H1 (cell line): ENCODE results near the gene CXCL9. TPM values are rescaled to one million over a fixed set of nuclear protein-coding genes. Genes with fewer than 3 reads are reported as not detected.

Experiments
- CTCF ChIA-PET: fragments of 300-600 bp; sonication (Branson Sonifier 250); formaldehyde crosslinking; loops from one replicate; lab custom pipeline; 2021; ENCODE audit not compliant: partially characterized antibody; lab: Charles Lee
- POLR2A ChIA-PET: fragments of 300-600 bp; sonication (Branson Sonifier 250); formaldehyde crosslinking; loops from one replicate; lab custom pipeline; 2021; ENCODE audit warnings: inconsistent platforms; ENCODE audit not compliant: partially characterized antibody; lab: Charles Lee
- DNase-seq, 2 experiments: peaks; one replicate each; pipeline versions ENCODE4 v3.0.0 to v3.0.0-alpha.2; 2010 to 2022; ENCODE audit warnings: low spot score in 2 of 2, low read depth in 1 of 2, mixed read lengths in 1 of 2
- FAIRE-seq: peaks from 2 replicates; lab custom pipeline; 2011; peaks lifted over from hg19 to GRCh38; lab: Jason Lieb, UNC
- H2AFZ ChIP-seq: 2 replicates; pipeline ENCODE4 v1.8.1; 2012; ENCODE audit warnings: low read length, inconsistent platforms
- H2AK5ac ChIP-seq: 2 replicates; pipeline ENCODE4 v1.6.1; 2013; ENCODE audit warnings: low read depth, low read length
- H2BK120ac ChIP-seq: replicated peaks from 2 replicates; pipeline ENCODE3; 2013; ENCODE audit warnings: low read depth, low read length, inconsistent platforms
- H2BK12ac ChIP-seq: 2 replicates; pipeline ENCODE4 v1.6.1; 2013; ENCODE audit warnings: low read depth, low read length
- H2BK15ac ChIP-seq: 2 replicates; pipeline ENCODE4 v1.6.1; 2013; ENCODE audit warnings: low read length
- H2BK20ac ChIP-seq: 2 replicates; pipeline ENCODE4 v1.6.1; 2013; ENCODE audit warnings: low read length
- H2BK5ac ChIP-seq: 2 replicates; pipeline ENCODE4 v1.6.1; 2013; ENCODE audit warnings: low read depth, low read length
- H3K14ac ChIP-seq: 2 replicates; pipeline ENCODE4 v1.6.1; 2013; ENCODE audit warnings: inconsistent platforms; ENCODE audit not compliant: insufficient read length
- H3K18ac ChIP-seq: 2 replicates; pipeline ENCODE4 v1.6.1; 2013; ENCODE audit warnings: low read length; ENCODE audit errors: extremely low read depth
- H3K23ac ChIP-seq: 2 replicates; pipeline ENCODE4 v1.6.1; 2013; ENCODE audit warnings: inconsistent platforms; ENCODE audit not compliant: insufficient read length
- H3K23me2 ChIP-seq: 2 replicates; pipeline ENCODE4 v1.6.1; 2013; ENCODE audit warnings: low read depth, low read length
- H3K27ac ChIP-seq: 2 replicates; pipeline ENCODE4 v1.6.1; 2011; ENCODE audit warnings: low read depth, low read length, inconsistent platforms
- H3K27me3 ChIP-seq, 4 experiments: replicated peaks in 1 of 4; 1 replicate in 1 of 4; 2 replicates in 3 of 4; pipeline versions ENCODE4 v1.6.1 to v1.8.1; 2011 to 2013; ENCODE audit warnings: low read length in 3 of 4, mild to moderate bottlenecking in 3 of 4, inconsistent platforms in 2 of 4, mixed read lengths in 2 of 4, moderate library complexity in 1 of 4; ENCODE audit not compliant: control insufficient read depth in 3 of 4, insufficient read depth in 3 of 4; ENCODE audit errors: extremely low read depth in 1 of 4
- H3K36me3 ChIP-seq, 4 experiments: 2 replicates each; pipeline versions ENCODE4 v1.6.1 to v1.8.1; 2011 to 2013; ENCODE audit warnings: mild to moderate bottlenecking in 4 of 4, low read length in 3 of 4, moderate library complexity in 2 of 4, control low read depth in 1 of 4, inconsistent platforms in 1 of 4; ENCODE audit not compliant: insufficient read depth in 4 of 4, control insufficient read depth in 2 of 4
- H3K4ac ChIP-seq: replicated peaks from 2 replicates; pipeline ENCODE3; 2013; ENCODE audit warnings: low read length, low read depth, mixed read lengths, inconsistent platforms; ENCODE audit not compliant: insufficient read length
- H3K4me1 ChIP-seq, 4 experiments: replicated peaks in 1 of 4; 1 replicate in 1 of 4; 2 replicates in 3 of 4; pipeline versions ENCODE4 v1.6.1 to v1.8.1; 2011 to 2013; ENCODE audit warnings: low read length in 3 of 4, inconsistent platforms in 2 of 4, mixed read lengths in 1 of 4; ENCODE audit not compliant: insufficient read depth in 4 of 4, control insufficient read depth in 3 of 4
- H3K4me2 ChIP-seq, 2 experiments: 2 replicates each; pipeline versions ENCODE4 v1.6.1 to v1.8.1; 2011 to 2013; ENCODE audit warnings: low read depth in 2 of 2, low read length in 2 of 2, control low read depth in 1 of 2, inconsistent platforms in 1 of 2, mild to moderate bottlenecking in 1 of 2; ENCODE audit not compliant: insufficient read depth in 1 of 2
- H3K4me3 ChIP-seq, 4 experiments: fragments of 200-600, 300-600 bp in 1 of 4; sonication (generic), shearing (Covaris generic), sonication (Bioruptor Twin) in 1 of 4; 2 replicates each; pipeline versions ENCODE4 v1.5.1 to v1.8.1; 2011 to 2016; ENCODE audit warnings: low read length in 4 of 4, low read depth in 3 of 4, control low read depth in 2 of 4, inconsistent platforms in 2 of 4, mild to moderate bottlenecking in 2 of 4, mixed read lengths in 1 of 4, moderate library complexity in 1 of 4; ENCODE audit not compliant: insufficient read depth in 2 of 4; ENCODE audit errors: extremely low read depth in 1 of 4
- H3K56ac ChIP-seq: replicated peaks from 2 replicates; pipeline ENCODE3; 2013; ENCODE audit warnings: low read depth, mild to moderate bottlenecking, mixed read lengths, low read length, inconsistent platforms; ENCODE audit not compliant: insufficient read length
- H3K79me1 ChIP-seq: 2 replicates; pipeline ENCODE4 v1.6.1; 2013; ENCODE audit warnings: low read depth, low read length, control low read depth
- H3K79me2 ChIP-seq, 2 experiments: 2 replicates each; pipeline versions ENCODE4 v1.6.1 to v1.8.1; 2012 to 2013; ENCODE audit warnings: low read length in 2 of 2, mild to moderate bottlenecking in 2 of 2, inconsistent platforms in 1 of 2; ENCODE audit not compliant: insufficient read depth in 2 of 2, control insufficient read depth in 1 of 2
- H3K9ac ChIP-seq, 4 experiments: replicated peaks in 1 of 4; 1 replicate in 1 of 4; 2 replicates in 3 of 4; pipeline versions ENCODE4 v1.6.1 to v1.8.1; 2011 to 2013; ENCODE audit warnings: low read depth in 3 of 4, low read length in 3 of 4, control low read depth in 2 of 4, mild to moderate bottlenecking in 2 of 4, moderate library complexity in 2 of 4, inconsistent platforms in 1 of 4; ENCODE audit errors: extremely low read depth in 1 of 4
- H3K9me3 ChIP-seq, 2 experiments: 2 replicates each; pipeline versions ENCODE4 v1.6.1 to v1.8.1; 2012 to 2013; ENCODE audit warnings: mild to moderate bottlenecking in 2 of 2, moderate library complexity in 2 of 2, control low read depth in 1 of 2, inconsistent platforms in 1 of 2, low read depth in 1 of 2, low read length in 1 of 2, mixed read lengths in 1 of 2; ENCODE audit not compliant: insufficient read depth in 2 of 2
- H4K20me1 ChIP-seq, 2 experiments: replicated peaks in 1 of 2; 2 replicates each; pipeline versions ENCODE3 to v1.8.1; 2011 to 2013; ENCODE audit warnings: inconsistent platforms in 2 of 2, low read length in 2 of 2, mild to moderate bottlenecking in 1 of 2; ENCODE audit not compliant: insufficient read depth in 2 of 2, control insufficient read depth in 1 of 2
- H4K5ac ChIP-seq: 2 replicates; pipeline ENCODE4 v1.6.1; 2013; ENCODE audit warnings: low read length, low read depth, mixed read lengths, inconsistent platforms; ENCODE audit not compliant: insufficient read length
- H4K8ac ChIP-seq: 2 replicates; pipeline ENCODE4 v1.8.0; 2013; ENCODE audit warnings: mild to moderate bottlenecking, moderate library complexity, low read length, inconsistent platforms; ENCODE audit not compliant: insufficient read depth; ENCODE audit errors: extremely low read depth
- H4K91ac ChIP-seq: replicated peaks from 2 replicates; pipeline ENCODE3; 2013; ENCODE audit warnings: low read length, mixed read lengths, inconsistent platforms; ENCODE audit not compliant: insufficient read length
- BCL11A ChIP-seq, 2 experiments: IDR thresholded peaks; one replicate each; pipeline ENCODE4 v1.6.1; 2011; ENCODE audit warnings: low read depth in 2 of 2, low read length in 2 of 2, mild to moderate bottlenecking in 2 of 2
- POLR2AphosphoS5 ChIP-seq: IDR thresholded peaks from 2 replicates; pipeline ENCODE4 v1.6.1; 2011; ENCODE audit warnings: low read depth, low read length
- RNF2 ChIP-seq: fragments of 200-900, 300-1000 bp; sonication (generic); IDR thresholded peaks from 2 replicates; pipeline ENCODE4 v1.7.1; 2016; ENCODE audit warnings: borderline replicate concordance, low read depth, mild to moderate bottlenecking, antibody characterized with exemption, low read length; ENCODE audit not compliant: poor library complexity, severe bottlenecking; ENCODE audit errors: missing control alignments
- SIN3A ChIP-seq, 2 experiments: IDR thresholded peaks in 1 of 2; conservative IDR thresholded peaks in 1 of 2; 2 replicates each; pipeline ENCODE4 v1.6.1; 2011 to 2012; ENCODE audit warnings: low read length in 2 of 2, improper control_type of control experiment in 1 of 2, low read depth in 1 of 2, mild to moderate bottlenecking in 1 of 2
- WGBS, 2 experiments: shearing (Covaris generic) in 1 of 2; methylation state at CpG; one replicate each; pipeline versions ENCODE4 v1.1.6 to v1.1.7; 2013 to 2015; ENCODE audit warnings: low lambda C conversion rate in 2 of 2, mixed read lengths in 2 of 2, inconsistent platforms in 1 of 2, low coverage in 1 of 2, missing lambda C conversion rate in 1 of 2; ENCODE audit not compliant: insufficient replicate concordance in 2 of 2, insufficient coverage in 1 of 2, insufficient read length in 1 of 2; ENCODE audit errors: extremely low coverage in 1 of 2, missing lambda C conversion rate in 1 of 2; 5-methylcytosine and 5-hydroxymethylcytosine counted together
- polyA plus RNA-seq, 7 experiments: library from polyadenylated mRNA; depleted of rRNA in 3 of 7; stranded (reverse) in 5 of 7; unstranded in 2 of 7; fragments of >200 nt in 5 of 7; fragments of 200-250 nt in 2 of 7; gene quantifications; 1 replicate in 5 of 7; 2 replicates in 1 of 7; 4 replicates in 1 of 7; pipeline versions ENCODE4 v1.2.1 to v1.2.3, GENCODE V29; 2011 to 2013; ENCODE audit warnings: missing spikeins in 2 of 7, mixed read lengths in 2 of 7
- total RNA-seq: library from RNA; stranded (reverse); fragmentation: NEBNext Ultra II Directional; extraction: Animal tissue kit (Norgen Biotek cat#: 25700); gene quantifications from 2 replicates; pipeline ENCODE4 v1.2.1, GENCODE V29; 2021

Gene CXCL9
- total and polyA plus RNA-seq, 2 of the 8 experiments (the other 6 are each of a cell fraction or from before 2014, with no cell fraction given) = not detected

- Histone ChIP-seq H3K79me1 (no peaks in the 10 kb centered on the region), H3K14ac (no peak overlapping the region)
- TF ChIP-seq POLR2AphosphoS5 (no peak), RNF2 (no peak), SIN3A (conservative IDR thresholded peaks at IDR 0.05 in 1 of 2, IDR thresholded peaks at IDR 0.05 in 1 of 2; ENCODE audit: low read depth in 1 of 2, low read length in 2 of 2) (no peak), BCL11A (IDR thresholded peaks at IDR 0.05; ENCODE audit: low read depth in 2 of 2, low read length in 2 of 2) (no peak)
Observed at GRCh38 chr4:76055016-76055415, 47.7 kb upstream of the CXCL9 start.

More at GRCh38 chr4:76055016-76055415, 47.7 kb upstream of the CXCL9 start:
- Histone ChIP-seq H4K20me1 (no peaks in the 10 kb centered on the region), H4K5ac (no peak overlapping the region), H2BK120ac (no peak overlapping the region), H2BK12ac (no peak overlapping the region), H4K8ac (no peak overlapping the region), H3K23ac (no peak overlapping the region), H3K4ac (no peak overlapping the region), H3K27me3 (no peaks in the 10 kb centered on the region), H2BK5ac (no peak overlapping the region), H2AFZ (peak overlapping the region; percentile 36; the same call in 1 of the 2 replicates), H3K4me2 (peak overlapping the region in 1 of 2 experiments; percentile 25; a peak in 1 of 4 replicates), H3K56ac (no peak overlapping the region), H3K79me2 (no peaks in the 10 kb centered on the region), H3K27ac (no peak overlapping the region), H3K23me2 (no peaks in the 10 kb centered on the region), H3K9me3 (peaks cover 0 to 6% of the 10 kb centered on the region in 2 experiments; a peak in 1 of 4 replicates), H3K4me3 (no peak overlapping the region), H3K4me1 (peaks cover 0 to 13% (median 10%) of the 10 kb centered on the region in 4 experiments; a peak in 4 of 7 replicates), H2BK20ac (no peak overlapping the region), H4K91ac (no peak overlapping the region), H3K18ac (no peak overlapping the region), H2BK15ac (no peak overlapping the region), H3K36me3 (no peaks in the 10 kb centered on the region), H2AK5ac (no peak overlapping the region), H3K9ac (no peak overlapping the region)
- ChIA-PET POLR2A (interaction anchor here (0.7 kb wide), 1 partner anchor 103 kb away, joined by 3 read pairs; no protein-coding TSS in a partner anchor), CTCF (interaction anchor here (1.2 to 4.1 kb wide), 5 partner anchors 8 to 165 kb away, joined by 3 to 25 read pairs (median 7); no protein-coding TSS in a partner anchor)
- FAIRE-seq = no peak
- no peak for DNase-seq
- WGBS, 2 experiments = 90% methylated on average over 2 of the region's 2 CpGs; no CpG with 5 or more reads in 1 of the 2 experiments
